HEK293 (cell line): ENCODE results near the gene PIGW.

Experiments used
- CTCF ChIA-PET: fragments of 350-600 bp; formaldehyde crosslinking; extraction: SDS; loops from one replicate; lab custom pipeline; 2021; ENCODE audit warnings: antibody characterized with exemption; lab: Yijun Ruan, JAX
- POLR2A ChIA-PET: fragments of 300-600 bp; formaldehyde crosslinking; extraction: SDS; loops from one replicate; lab custom pipeline; 2020; ENCODE audit warnings: antibody characterized with exemption, inconsistent platforms; lab: Yijun Ruan, JAX
- H3K27ac ChIP-seq: fragments of 200-500 bp; sonication (Bioruptor generic); 2 replicates; pipeline ENCODE4 v1.5.1; 2014; ENCODE audit warnings: low read depth, low read length, control low read depth, inconsistent platforms; ENCODE audit errors: extremely low read depth
- H3K36me3 ChIP-seq, 2 experiments: fragments of 200-500 bp in 1 of 2; sonication (Bioruptor generic) in 1 of 2; 1 replicate in 1 of 2; 2 replicates in 1 of 2; pipeline ENCODE4 v1.5.1; 2014 to 2017; ENCODE audit warnings: inconsistent platforms in 2 of 2, low read length in 2 of 2; ENCODE audit not compliant: control insufficient read depth in 2 of 2, insufficient read depth in 1 of 2
- H3K4me1 ChIP-seq: fragments of 200-500 bp; sonication (Bioruptor generic); 2 replicates; pipeline ENCODE4 v1.5.1; 2014; ENCODE audit warnings: mild to moderate bottlenecking, low read length, inconsistent platforms; ENCODE audit not compliant: control insufficient read depth, insufficient read depth
- H3K4me3 ChIP-seq: 2 replicates; pipeline ENCODE4 v1.5.1; 2011; ENCODE audit warnings: low read depth, mild to moderate bottlenecking, control low read depth, low read length, moderate library complexity
- H3K9me3 ChIP-seq: fragments of 200-500 bp; sonication (Bioruptor generic); 2 replicates; pipeline ENCODE4 v1.5.1; 2014; ENCODE audit warnings: low read depth, low read length, inconsistent platforms; ENCODE audit not compliant: control insufficient read depth, insufficient read depth
- BCL11B ChIP-seq: fragments of 450-650 bp; formaldehyde crosslinking; IDR thresholded peaks from 2 replicates; pipeline ENCODE4 v1.5.1; 2016; ENCODE audit warnings: low read depth, missing biosample characterization, missing genetic modification characterization
- KLF10 ChIP-seq: fragments of 450-650 bp; IDR thresholded peaks from 2 replicates; pipeline ENCODE4 v1.5.1; 2018; ENCODE audit warnings: missing biosample characterization, mild to moderate bottlenecking, missing genetic modification characterization
- PRDM1 ChIP-seq: fragments of 450-650 bp; formaldehyde crosslinking; IDR thresholded peaks from 2 replicates; pipeline ENCODE4; 2016; ENCODE audit warnings: missing biosample characterization, missing genetic modification characterization
- TSHZ1 ChIP-seq: fragments of 450-650 bp; formaldehyde crosslinking; IDR thresholded peaks from 2 replicates; pipeline ENCODE4 v1.5.1; 2016; ENCODE audit warnings: missing biosample characterization, missing genetic modification characterization, borderline replicate concordance
- ZFP3 ChIP-seq: fragments of 450-650 bp; formaldehyde crosslinking; IDR thresholded peaks from 2 replicates; pipeline ENCODE4 v1.5.1; 2016; ENCODE audit warnings: low read depth, missing biosample characterization, missing genetic modification characterization
- ZNF114 ChIP-seq: fragments of 450-650 bp; formaldehyde crosslinking; IDR thresholded peaks from 2 replicates; pipeline ENCODE4 v1.5.0; 2017; ENCODE audit warnings: missing biosample characterization, missing genetic modification characterization
- ZNF148 ChIP-seq: fragments of 450-650 bp; formaldehyde crosslinking; IDR thresholded peaks from 2 replicates; pipeline ENCODE4 v1.5.0; 2017; ENCODE audit warnings: missing biosample characterization, missing genetic modification characterization, borderline replicate concordance
- ZNF155 ChIP-seq: fragments of 450-650 bp; formaldehyde crosslinking; IDR thresholded peaks from 2 replicates; pipeline ENCODE4 v1.5.1; 2016; ENCODE audit warnings: missing biosample characterization, missing genetic modification characterization
- ZNF280D ChIP-seq: fragments of 450-650 bp; formaldehyde crosslinking; IDR thresholded peaks from 2 replicates; pipeline ENCODE4 v1.5.1; 2016; ENCODE audit warnings: missing biosample characterization, missing genetic modification characterization
- ZNF335 ChIP-seq: fragments of 450-650 bp; formaldehyde crosslinking; conservative IDR thresholded peaks from 2 replicates; pipeline ENCODE4 v1.5.1; 2016; ENCODE audit warnings: missing biosample characterization, missing genetic modification characterization
- ZNF341 ChIP-seq: fragments of 450-650 bp; formaldehyde crosslinking; IDR thresholded peaks from 2 replicates; pipeline ENCODE4; 2016; ENCODE audit warnings: low read depth, missing biosample characterization, missing genetic modification characterization
- ZNF513 ChIP-seq: fragments of 450-650 bp; IDR thresholded peaks from 2 replicates; pipeline ENCODE4 v1.5.1; 2018; ENCODE audit warnings: missing biosample characterization, missing genetic modification characterization
- ZNF514 ChIP-seq: fragments of 450-650 bp; formaldehyde crosslinking; IDR thresholded peaks from 2 replicates; pipeline ENCODE4 v1.5.1; 2016; ENCODE audit warnings: missing biosample characterization, missing genetic modification characterization
- ZNF544 ChIP-seq: fragments of 450-650 bp; formaldehyde crosslinking; IDR thresholded peaks from 2 replicates; pipeline ENCODE4 v1.5.0; 2017; ENCODE audit warnings: missing biosample characterization, missing genetic modification characterization
- ZNF747 ChIP-seq: fragments of 450-650 bp; formaldehyde crosslinking; IDR thresholded peaks from 2 replicates; pipeline ENCODE4 v1.5.1; 2016; ENCODE audit warnings: missing biosample characterization, missing genetic modification characterization
- ZNF785 ChIP-seq: fragments of 450-650 bp; formaldehyde crosslinking; IDR thresholded peaks from 2 replicates; pipeline ENCODE4 v1.5.1; 2016; ENCODE audit warnings: missing biosample characterization, missing genetic modification characterization
- ZNF791 ChIP-seq: fragments of 450-650 bp; formaldehyde crosslinking; IDR thresholded peaks from 2 replicates; pipeline ENCODE4 v1.5.1; 2016; ENCODE audit warnings: missing biosample characterization, missing genetic modification characterization
- ZXDB ChIP-seq: fragments of 450-650 bp; formaldehyde crosslinking; IDR thresholded peaks from 2 replicates; pipeline ENCODE4 v1.5.1; 2016; ENCODE audit warnings: missing biosample characterization, missing genetic modification characterization

The PIGW gene

GRCh38 chr17:36501351-36501750 is 33.4 kb upstream of the PIGW start:
- H3K4me1 ChIP-seq: no peaks in the 10 kb centered on the region
- no peaks in the 10 kb centered on the region for H3K9me3 ChIP-seq
- TF ChIP-seq ZNF114: no peak
- TF ChIP-seq ZNF544 (tag by site-specific recombination): no peak
- no peak for TF ChIP-seq ZNF280D (tag by site-specific recombination)
- TF ChIP-seq KLF10: no peak
- TF ChIP-seq TSHZ1 (tag by site-specific recombination): no peak
- TF ChIP-seq, all 188 proteins: peak for 0
- Histone ChIP-seq H3K36me3 (peaks cover 63 to 95% of the 10 kb centered on the region in 2 experiments), H3K4me3 (no peak overlapping the region), H3K27ac (no peak overlapping the region)
- POLR2A ChIA-PET: interaction anchor here (0.7 to 1.0 kb wide), 2 partner anchors 15 to 103 kb away, joined by 4 read pairs; no protein-coding TSS in a partner anchor
- CTCF ChIA-PET: interaction anchor here (1.0 kb wide), 1 partner anchor 33 kb away, joined by 4 read pairs; the partner anchor contains the start of genes MYO19 and PIGW

GRCh38 chr17:36501963-36502362 is 32.8 kb upstream of the PIGW start:
- Histone ChIP-seq H3K9me3 (no peaks in the 10 kb centered on the region), H3K4me1 (no peaks in the 10 kb centered on the region), H3K36me3 (peaks cover 62 to 95% of the 10 kb centered on the region in 2 experiments), H3K4me3 (no peak overlapping the region), H3K27ac (no peak overlapping the region)
- TF ChIP-seq ZNF513 (tag by site-specific recombination) (no peak), PRDM1 (tag by site-specific recombination) (peak; percentile 81)
- ChIA-PET CTCF (no interaction called here), POLR2A (no interaction called here)

GRCh38 chr17:36503456-36504155 is 31.2 kb upstream of the PIGW start:
- H3K9me3 ChIP-seq: no peaks in the 10 kb centered on the region
- CTCF ChIA-PET: no interaction called here
- POLR2A ChIA-PET: interaction anchor here (0.6 kb wide), 2 partner anchors 14 to 56 kb away, joined by 5 to 6 read pairs; no protein-coding TSS in a partner anchor

GRCh38 chr17:36504156-36504545 is 30.6 kb upstream of the PIGW start:
- no peaks in the 10 kb centered on the region for H3K9me3 ChIP-seq
- no peak overlapping the region for H3K27ac ChIP-seq
- peaks cover 57 to 95% of the 10 kb centered on the region in 2 experiments for H3K36me3 ChIP-seq
- no peak overlapping the region for H3K4me3 ChIP-seq
- CTCF ChIA-PET: no interaction called here
- POLR2A ChIA-PET: interaction anchor here (0.6 to 1.1 kb wide), 3 partner anchors 14 to 55 kb away, joined by 5 to 6 read pairs (median 5); partner anchors contain the start of gene ZNHIT3
- no peaks in the 10 kb centered on the region for H3K4me1 ChIP-seq
- TF ChIP-seq ZNF747 (tag by site-specific recombination) (no peak), ZNF148 (tag by site-specific recombination) (no peak), ZNF341 (tag by site-specific recombination) (no peak), ZXDB (tag by site-specific recombination) (no peak), ZNF791 (tag by site-specific recombination) (no peak), ZFP3 (tag by site-specific recombination) (no peak), ZNF155 (tag by site-specific recombination) (no peak), ZNF335 (tag by site-specific recombination) (no peak), ZNF514 (tag by site-specific recombination) (no peak)

More at GRCh38 chr17:36503456-36504155, 31.2 kb upstream of the PIGW start:
- TF ChIP-seq ZNF785 (tag by site-specific recombination): no peak
- TF ChIP-seq BCL11B: no peak
- H3K4me1 ChIP-seq: no peaks in the 10 kb centered on the region
- no peak overlapping the region for H3K27ac ChIP-seq
- no peak overlapping the region for H3K4me3 ChIP-seq
- peaks cover 60 to 95% of the 10 kb centered on the region in 2 experiments for H3K36me3 ChIP-seq
